GM19395 (cell line): ENCODE results near the gene TOE1.
"Not testable (repeated sequence)": the region's sequence is repeated elsewhere in the genome, so short reads cannot be mapped to it uniquely, and the experiment has no call there.

Experiments used
- ATAC-seq: cut with Tn5 transposase; IDR thresholded peaks from one replicate; pipeline ENCODE4 v1.9.1; 2021; ENCODE audit warnings: mild to moderate bottlenecking, moderate library complexity; ENCODE audit not compliant: unreplicated experiment

Gene TOE1

GRCh38 chr1:45339789-45340558 lies at the start of gene TOE1, which contains the start of gene MUTYH:
Gene TOE1 (plus strand): TSS chr1:45340170. CDS start chr1:45340253, 83 bp downstream.
Gene MUTYH (minus strand): TSS chr1:45340440. CDS start chr1:45334505, 5,935 bp downstream.
- ATAC-seq, result peak; percentile 78

GRCh38 chr1:45291002-45291401 lies 49.0 kb upstream of the TOE1 start:
- ATAC-seq, result not testable (repeated sequence)

- no peak for ATAC-seq
Measured at GRCh38 chr1:45291716-45292115, 48.3 kb upstream of the TOE1 start.

GRCh38 chr1:45297666-45298356 lies 42.2 kb upstream of the TOE1 start:
- no peak for ATAC-seq

GRCh38 chr1:45299296-45299695 lies 40.7 kb upstream of the TOE1 start:
- ATAC-seq, result no peak

- ATAC-seq, result no peak
Measured at GRCh38 chr1:45299981-45300668, 39.8 kb upstream of the TOE1 start.

GRCh38 chr1:45300669-45300997 lies 39.3 kb upstream of the TOE1 start:
- ATAC-seq, result no peak

- no peak for ATAC-seq
Measured at GRCh38 chr1:45302505-45303150, 37.3 kb upstream of the TOE1 start.

GRCh38 chr1:45303520-45304310 lies 36.3 kb upstream of the TOE1 start:
- peak; percentile 69 for ATAC-seq

GRCh38 chr1:45304311-45305081 lies 35.5 kb upstream of the TOE1 start:
- ATAC-seq, result peak; percentile 3

GRCh38 chr1:45305231-45305630 lies 34.7 kb upstream of the TOE1 start:
- ATAC-seq, result no peak

GRCh38 chr1:45306319-45306718 lies 33.7 kb upstream of the TOE1 start:
- no peak for ATAC-seq

GRCh38 chr1:45306905-45307304 lies 33.1 kb upstream of the TOE1 start:
- no peak for ATAC-seq

GRCh38 chr1:45314266-45314665 lies 25.7 kb upstream of the TOE1 start:
- ATAC-seq, result no peak

- ATAC-seq, result no peak
Measured at GRCh38 chr1:45317166-45317565, 22.8 kb upstream of the TOE1 start.

GRCh38 chr1:45319761-45320160 lies 20.2 kb upstream of the TOE1 start:
- ATAC-seq, result no peak

- ATAC-seq, result no peak
Measured at GRCh38 chr1:45321444-45321843, 18.5 kb upstream of the TOE1 start.

- ATAC-seq, result no peak
Measured at GRCh38 chr1:45322486-45323040, 17.4 kb upstream of the TOE1 start.

- ATAC-seq, result no peak
Measured at GRCh38 chr1:45325851-45326506, 14.0 kb upstream of the TOE1 start.
